DMS114 treated with DMSO at 0.1 percent for 48 hours (cell line): ENCODE results near the gene NLGN1.

Experiments
- DNase-seq: peaks from one replicate; lab custom pipeline; 2025; ENCODE audit not compliant: unreplicated experiment; lab: John Stamatoyannopoulos, UW

NLGN1 gene

GRCh38 chr3:174253196-174253823, 855.8 kb downstream of the NLGN1 start:
- DNase-seq: no peak

GRCh38 chr3:174253940-174254339, 856.4 kb downstream of the NLGN1 start:
- no peak for DNase-seq

- no peak for DNase-seq
Measured at GRCh38 chr3:174255454-174255853, 857.9 kb downstream of the NLGN1 start.

- no peak for DNase-seq
Measured at GRCh38 chr3:174266476-174266875, 868.9 kb downstream of the NLGN1 start.

GRCh38 chr3:174268061-174268460, 870.5 kb downstream of the NLGN1 start:
- no peak for DNase-seq

- no peak for DNase-seq
Measured at GRCh38 chr3:174268586-174268985, 871.0 kb downstream of the NLGN1 start.

- DNase-seq: no peak
Measured at GRCh38 chr3:174270841-174271240, 873.3 kb downstream of the NLGN1 start.

- DNase-seq: no peak
Measured at GRCh38 chr3:174275336-174275735, 877.8 kb downstream of the NLGN1 start.

DNA sequence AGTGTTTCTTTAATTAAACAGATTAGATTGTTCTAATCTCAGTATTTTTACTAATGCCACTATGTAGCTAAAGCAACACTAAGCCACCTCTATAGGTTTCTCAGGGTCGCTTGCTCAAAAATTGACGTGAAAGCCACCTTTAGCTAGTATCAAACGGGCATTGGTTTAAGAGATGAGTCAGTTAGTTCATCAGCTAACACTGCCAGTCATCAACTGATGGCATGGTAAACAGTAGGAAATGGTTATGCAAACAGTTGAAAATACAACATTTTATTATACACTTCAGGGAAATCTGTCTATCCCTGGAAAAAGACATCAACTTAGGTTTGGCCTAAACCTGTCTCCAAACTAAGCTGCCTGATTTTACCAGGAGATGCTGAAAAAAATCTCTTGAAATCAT, 879.3 kb downstream of the NLGN1 start:
- DNase-seq: no peak

GRCh38 chr3:174278094-174278493, 880.5 kb downstream of the NLGN1 start:
- no peak for DNase-seq

DNA sequence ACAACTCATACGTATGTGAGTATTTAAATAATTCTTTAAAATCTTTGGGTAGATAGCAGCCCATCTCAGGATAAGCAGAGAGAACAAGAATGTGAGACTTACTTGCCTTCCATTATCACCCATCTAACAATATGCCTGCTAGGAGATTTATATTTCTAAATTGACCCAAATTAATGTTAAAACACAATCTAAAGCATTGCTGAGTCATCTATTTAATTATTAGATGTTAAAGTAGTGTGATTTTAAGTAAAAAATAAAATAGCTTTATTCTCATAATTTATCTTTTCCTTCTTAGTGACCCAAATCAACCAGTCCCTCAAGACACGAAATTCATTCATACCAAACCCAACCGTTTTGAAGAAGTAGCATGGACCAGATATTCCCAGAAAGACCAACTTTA, 882.6 kb downstream of the NLGN1 start:
- no peak for DNase-seq

- no peak for DNase-seq
Measured at GRCh38 chr3:174285242-174285864, 887.8 kb downstream of the NLGN1 start.

DNA sequence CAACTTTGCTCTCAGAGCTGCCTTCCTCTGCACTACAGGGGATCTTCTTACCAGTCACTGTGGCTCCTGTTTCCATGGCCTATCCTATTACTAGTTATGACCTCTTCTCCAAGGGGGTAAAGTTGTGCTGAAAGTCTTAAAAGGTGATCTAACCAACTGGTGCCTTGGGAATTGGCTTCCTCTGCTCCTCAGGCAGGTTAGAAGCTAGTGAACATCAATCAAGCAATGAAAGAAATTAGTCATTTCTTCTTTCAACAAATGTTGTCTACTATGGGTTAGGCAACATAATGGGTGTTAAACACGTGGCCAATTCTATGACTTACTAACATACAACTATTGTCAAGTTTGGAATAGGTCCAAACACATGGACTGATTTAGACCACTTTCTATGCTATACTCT, 890.2 kb downstream of the NLGN1 start:
- DNase-seq: no peak

DNA sequence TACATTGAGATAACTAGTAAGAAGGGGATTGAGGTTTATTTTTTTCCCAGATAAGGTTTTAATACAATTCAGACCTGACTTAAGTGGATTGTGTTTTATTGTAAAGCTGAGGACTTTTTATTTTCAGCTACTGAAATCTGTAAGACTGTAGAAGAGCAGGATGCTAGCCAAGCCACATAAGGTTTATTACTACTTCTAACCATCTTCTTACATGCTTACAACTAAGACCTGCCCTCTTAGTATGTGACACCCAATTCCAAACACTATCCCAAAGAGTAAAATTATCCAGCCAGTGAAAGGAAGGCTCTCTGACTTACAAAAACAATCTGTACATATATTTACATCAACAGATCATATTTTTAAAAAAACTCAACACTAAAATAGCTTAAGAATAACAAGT, 897.1 kb downstream of the NLGN1 start:
- no peak for DNase-seq

- no peak for DNase-seq
Measured at GRCh38 chr3:174295306-174296092, 898.0 kb downstream of the NLGN1 start.

DNA sequence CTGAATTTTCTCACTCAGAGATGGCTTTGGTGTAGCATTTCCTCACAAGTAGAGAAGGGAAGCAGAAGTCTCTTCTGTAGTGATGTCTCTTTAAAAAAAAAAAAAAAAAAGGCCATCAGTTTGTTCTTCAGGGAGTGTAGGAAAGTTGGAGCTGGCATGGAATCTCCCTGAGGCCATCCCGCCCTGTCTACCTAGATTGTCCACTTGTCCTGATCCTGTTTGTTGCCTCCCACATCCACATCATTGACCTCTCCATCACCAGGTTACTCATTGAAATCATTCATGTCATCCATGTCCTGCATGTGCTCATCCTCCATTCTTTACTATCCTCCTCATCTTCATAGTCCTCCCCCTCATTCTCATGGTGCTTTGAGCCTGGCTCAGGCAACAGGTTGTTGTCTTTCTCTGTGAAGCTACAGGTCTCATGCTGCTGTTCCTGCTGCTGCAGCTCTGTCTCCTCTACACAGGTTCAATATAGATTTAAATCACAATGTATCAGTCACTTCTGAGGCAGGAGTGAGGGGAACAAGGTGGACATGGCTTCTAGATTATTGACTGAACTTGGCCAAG, 905.3 kb downstream of the NLGN1 start:
- DNase-seq: no peak

GRCh38 chr3:174303907-174304560, 906.5 kb downstream of the NLGN1 start:
- no peak for DNase-seq

- no peak for DNase-seq
Measured at GRCh38 chr3:174308736-174309135, 911.2 kb downstream of the NLGN1 start.

GRCh38 chr3:174310475-174310983, 913.0 kb downstream of the NLGN1 start:
- no peak for DNase-seq

GRCh38 chr3:174315225-174315624, 917.7 kb downstream of the NLGN1 start:
- DNase-seq: no peak

GRCh38 chr3:174317005-174317404, 919.5 kb downstream of the NLGN1 start:
- DNase-seq: no peak
